ENCODE data around the gene KIF4B.

- TF ChIP-seq CTCF (IDR thresholded peaks at IDR 0.05; ENCODE audit: extremely low read depth in 1 of 2, insufficient read depth in 1 of 2, low read depth in 1 of 2, low read length in 2 of 2) (no peak), POLR2A (IDR thresholded peaks at IDR 0.05; ENCODE audit: low read depth, low read length) (no peak)
Measured at GRCh38 chr5:155024015-155024414, 10.5 kb downstream of the KIF4B start.
